Duodenal mucosa (tissue), 2 donors: ENCODE data around the gene GPR161.

Source experiments
- H3K27ac ChIP-seq: one replicate; pipeline ENCODE4 v1.7.0; 2013; ENCODE audit warnings: low read depth, low read length
- H3K27me3 ChIP-seq, 2 donors: one replicate each; pipeline ENCODE4 v1.7.0; 2013; ENCODE audit warnings: low read length in 2 of 2, control low read depth in 1 of 2; ENCODE audit not compliant: insufficient read depth in 2 of 2, control insufficient read depth in 1 of 2
- H3K36me3 ChIP-seq, 2 donors: one replicate each; pipeline ENCODE4 v1.7.0; 2013; ENCODE audit warnings: low read length in 2 of 2, control low read depth in 1 of 2; ENCODE audit not compliant: insufficient read depth in 2 of 2, control insufficient read depth in 1 of 2
- H3K4me1 ChIP-seq, 2 donors: one replicate each; pipeline ENCODE4 v1.7.0; 2013; ENCODE audit warnings: low read length in 2 of 2, control low read depth in 1 of 2; ENCODE audit not compliant: insufficient read depth in 2 of 2, control insufficient read depth in 1 of 2
- H3K4me3 ChIP-seq, 2 donors: one replicate each; pipeline ENCODE4 v1.7.0; 2013; ENCODE audit warnings: low read length in 2 of 2, low read depth in 1 of 2
- H3K9ac ChIP-seq, 2 donors: one replicate each; pipeline ENCODE4 v1.7.0; 2013; ENCODE audit warnings: low read length in 2 of 2, low read depth in 1 of 2
- H3K9me3 ChIP-seq, 2 donors: one replicate each; pipeline ENCODE4 v1.7.0; 2013; ENCODE audit warnings: low read length in 2 of 2, control low read depth in 1 of 2; ENCODE audit not compliant: control insufficient read depth in 1 of 2

The GPR161 gene

DNA sequence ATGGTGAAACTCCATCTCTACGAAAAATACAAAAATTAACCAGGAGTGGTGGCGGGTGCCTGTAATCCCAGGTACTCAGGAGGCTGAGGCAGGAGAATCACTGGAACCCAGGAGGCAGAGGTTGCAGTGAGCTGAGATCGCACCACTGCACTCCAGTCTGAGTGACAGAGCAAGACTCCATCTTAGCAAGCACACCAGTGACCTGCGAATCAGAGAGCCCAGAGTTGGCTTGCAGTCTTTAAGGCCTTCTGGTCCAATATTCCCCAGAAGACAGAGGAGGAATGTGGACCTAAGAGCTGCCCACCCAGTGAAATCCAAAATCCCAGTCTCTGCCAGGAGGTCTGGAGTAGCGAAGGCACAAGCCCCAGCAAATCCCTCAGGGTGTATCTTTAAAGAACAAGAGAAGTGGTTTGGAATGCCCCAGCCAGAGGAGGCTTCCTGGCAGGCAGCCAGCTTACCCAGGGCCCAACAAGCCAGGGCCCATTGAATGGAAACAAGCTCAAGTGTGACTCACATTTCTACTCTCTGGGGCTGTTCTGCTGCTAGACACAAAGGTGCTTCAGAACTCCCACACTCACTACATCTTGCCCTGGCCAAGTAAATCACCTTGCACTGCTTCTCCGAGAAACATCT, 23.9 kb downstream of the GPR161 start:
- H3K27me3 ChIP-seq, result no peaks in the 10 kb centered on the region
- no peak overlapping the region for H3K9ac ChIP-seq
- H3K9me3 ChIP-seq, result no peaks in the 10 kb centered on the region
- no peak overlapping the region for H3K27ac ChIP-seq
- no peak overlapping the region for H3K4me3 ChIP-seq
- no peaks in the 10 kb centered on the region for H3K36me3 ChIP-seq
- H3K4me1 ChIP-seq, result peaks cover 11 to 17% of the 10 kb centered on the region in 2 donors

DNA sequence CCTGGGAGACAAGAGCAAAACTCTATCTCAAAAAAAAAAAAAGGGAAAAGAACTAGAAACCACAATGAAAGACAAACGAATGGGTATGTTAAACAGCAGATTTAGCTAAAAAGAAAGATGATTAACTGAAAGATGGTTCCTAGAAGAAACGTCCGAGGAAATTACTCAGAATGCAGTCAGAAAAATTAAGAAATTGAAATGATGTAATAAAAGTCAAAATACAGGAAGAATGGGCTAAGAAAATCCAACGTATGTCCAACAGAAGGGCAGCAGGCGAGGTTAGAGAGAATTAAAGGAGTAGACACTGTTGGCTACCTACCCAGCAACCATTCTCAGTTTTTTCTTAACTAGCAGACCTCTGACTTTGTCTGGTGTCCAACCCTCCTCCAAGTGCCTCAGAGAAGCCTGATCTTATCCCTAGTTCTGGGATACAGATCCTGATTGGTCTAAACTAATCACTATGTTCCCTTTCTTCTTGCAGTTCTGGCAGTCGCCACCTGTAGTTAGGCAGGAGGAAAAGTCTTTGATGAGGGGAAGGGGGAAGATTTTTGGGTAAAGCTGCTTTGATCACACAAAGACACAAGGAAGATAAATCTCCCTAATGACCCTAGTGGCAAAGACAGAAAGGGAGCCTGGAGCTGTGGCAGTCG, 25.7 kb downstream of the GPR161 start:
- H3K27me3 ChIP-seq, result no peaks in the 10 kb centered on the region
- H3K4me3 ChIP-seq, result no peak overlapping the region
- H3K36me3 ChIP-seq, result no peaks in the 10 kb centered on the region
- no peaks in the 10 kb centered on the region for H3K9me3 ChIP-seq
- no peak overlapping the region for H3K9ac ChIP-seq
- H3K27ac ChIP-seq, result no peak overlapping the region
- H3K4me1 ChIP-seq, result peaks cover 3 to 4% of the 10 kb centered on the region in 2 donors

DNA sequence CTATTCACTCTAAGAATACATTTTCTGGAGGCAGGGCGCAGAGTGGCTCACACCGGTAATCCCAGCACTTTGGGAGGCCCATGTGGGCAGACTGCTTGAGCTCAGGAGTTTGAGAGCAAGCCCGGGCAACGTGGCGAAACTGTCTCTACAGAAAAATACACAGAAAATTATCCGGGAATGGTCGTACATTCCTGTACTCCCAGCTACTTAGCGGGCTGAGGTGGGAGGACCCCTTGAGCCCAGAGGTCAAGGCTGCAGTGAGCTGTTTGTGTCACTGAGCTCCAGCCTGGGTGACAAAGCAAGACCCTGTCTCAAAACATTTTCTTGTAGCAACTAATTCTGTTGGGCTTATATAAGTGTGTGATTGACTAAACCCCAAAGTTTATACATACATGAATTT, 30.5 kb downstream of the GPR161 start:
- no peak overlapping the region for H3K9ac ChIP-seq
- H3K27me3 ChIP-seq, result no peaks in the 10 kb centered on the region
- no peaks in the 10 kb centered on the region for H3K4me1 ChIP-seq
- no peak overlapping the region for H3K4me3 ChIP-seq
- H3K36me3 ChIP-seq, result no peaks in the 10 kb centered on the region
- H3K27ac ChIP-seq, result no peak overlapping the region
- H3K9me3 ChIP-seq, result no peaks in the 10 kb centered on the region

DNA sequence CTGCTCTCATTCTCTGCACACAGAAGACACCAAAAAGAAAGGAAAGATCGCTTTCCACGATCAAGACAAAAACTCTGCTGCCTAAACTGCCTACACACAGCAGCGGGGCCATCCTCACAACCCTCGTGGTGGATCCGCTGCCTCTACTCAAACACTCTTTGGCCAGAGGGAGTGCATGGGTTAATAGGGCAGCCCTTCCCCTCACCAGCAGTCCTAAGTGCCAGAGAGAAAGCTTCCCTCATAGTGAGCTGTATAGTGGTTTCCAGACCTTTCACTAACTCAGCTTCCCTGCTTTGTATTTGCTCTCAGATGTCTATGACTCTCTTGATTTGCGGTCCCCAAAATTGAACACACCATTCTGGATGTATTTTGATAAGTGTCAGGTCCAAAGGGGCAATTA, 30.9 kb downstream of the GPR161 start:
- no peaks in the 10 kb centered on the region for H3K9me3 ChIP-seq
- no peak overlapping the region for H3K4me3 ChIP-seq
- no peak overlapping the region for H3K9ac ChIP-seq
- no peak overlapping the region for H3K27ac ChIP-seq
- H3K4me1 ChIP-seq, result no peaks in the 10 kb centered on the region
- no peaks in the 10 kb centered on the region for H3K27me3 ChIP-seq
- no peaks in the 10 kb centered on the region for H3K36me3 ChIP-seq

DNA sequence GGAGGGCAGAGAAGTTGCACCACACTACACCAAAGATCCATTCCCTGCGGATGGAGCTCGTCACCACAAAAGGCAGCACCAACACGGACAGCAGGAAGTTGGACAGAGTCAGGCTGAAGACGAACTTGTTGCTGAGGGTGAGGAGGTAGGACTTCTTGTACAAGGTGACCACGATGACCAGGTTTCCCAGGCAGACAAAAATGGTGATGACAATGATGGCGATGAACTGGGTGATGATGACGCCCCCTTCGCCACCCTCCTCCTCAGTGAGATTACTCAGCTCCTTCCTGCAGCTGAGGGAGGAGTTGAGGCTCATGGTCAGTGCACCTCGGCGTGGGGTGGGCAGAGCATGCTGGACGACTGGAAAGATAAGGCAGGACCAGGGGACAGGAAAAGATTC, 32.2 kb downstream of the GPR161 start:
- Histone ChIP-seq H3K9me3 (no peaks in the 10 kb centered on the region), H3K27me3 (no peaks in the 10 kb centered on the region), H3K9ac (no peak overlapping the region), H3K36me3 (no peaks in the 10 kb centered on the region), H3K27ac (no peak overlapping the region), H3K4me1 (no peaks in the 10 kb centered on the region), H3K4me3 (no peak overlapping the region)

DNA sequence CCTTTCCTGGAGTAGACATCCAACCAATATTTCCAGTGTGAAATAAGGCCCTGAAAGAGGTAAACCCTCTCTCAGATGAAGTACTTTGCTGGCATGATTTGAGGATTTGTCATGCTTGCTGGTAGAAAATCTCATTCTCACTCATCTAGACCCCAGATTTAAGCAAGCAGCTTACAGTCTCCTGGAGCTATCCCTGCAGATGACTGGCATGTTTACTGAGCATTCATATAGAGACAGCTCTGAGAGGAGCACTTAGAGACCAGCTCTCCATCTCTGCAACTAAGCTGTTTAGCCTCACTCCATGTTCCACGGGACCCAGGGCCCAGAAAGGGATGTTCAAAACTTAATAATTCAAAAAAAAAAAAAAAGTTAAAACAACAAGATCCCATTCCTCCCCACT, 34.2 kb downstream of the GPR161 start:
- no peak overlapping the region for H3K9ac ChIP-seq
- H3K9me3 ChIP-seq, result no peaks in the 10 kb centered on the region

DNA sequence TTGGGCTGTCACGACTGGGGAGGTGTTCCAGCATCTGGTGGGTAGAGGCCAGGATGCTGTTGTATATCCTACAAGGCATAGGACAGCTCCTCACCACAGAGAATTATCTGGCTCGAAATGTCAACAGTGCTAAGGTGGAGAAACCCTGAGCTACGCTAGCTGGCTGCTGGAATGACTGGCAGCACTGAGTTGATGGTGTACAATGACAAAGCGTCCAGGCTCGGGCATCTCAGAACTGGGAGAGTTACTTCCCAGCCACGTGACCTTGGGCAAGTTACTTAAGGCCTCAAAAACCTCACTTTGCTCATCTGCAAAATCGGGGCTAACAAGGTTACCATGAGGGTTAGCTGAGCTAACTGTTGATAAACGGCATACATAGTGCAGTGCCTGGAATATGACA, 35.4 kb downstream of the GPR161 start:
- no peaks in the 10 kb centered on the region for H3K27me3 ChIP-seq
- H3K36me3 ChIP-seq, result no peaks in the 10 kb centered on the region
- no peak overlapping the region for H3K27ac ChIP-seq
- H3K4me1 ChIP-seq, result no peaks in the 10 kb centered on the region
- no peak overlapping the region for H3K9ac ChIP-seq
- no peaks in the 10 kb centered on the region for H3K9me3 ChIP-seq
- H3K4me3 ChIP-seq, result no peak overlapping the region

More for the DNA sequence above, 34.2 kb downstream of the GPR161 start:
- H3K4me1 ChIP-seq, result no peaks in the 10 kb centered on the region
- no peaks in the 10 kb centered on the region for H3K36me3 ChIP-seq
- no peak overlapping the region for H3K27ac ChIP-seq
- H3K4me3 ChIP-seq, result no peak overlapping the region
- no peaks in the 10 kb centered on the region for H3K27me3 ChIP-seq

DNA sequence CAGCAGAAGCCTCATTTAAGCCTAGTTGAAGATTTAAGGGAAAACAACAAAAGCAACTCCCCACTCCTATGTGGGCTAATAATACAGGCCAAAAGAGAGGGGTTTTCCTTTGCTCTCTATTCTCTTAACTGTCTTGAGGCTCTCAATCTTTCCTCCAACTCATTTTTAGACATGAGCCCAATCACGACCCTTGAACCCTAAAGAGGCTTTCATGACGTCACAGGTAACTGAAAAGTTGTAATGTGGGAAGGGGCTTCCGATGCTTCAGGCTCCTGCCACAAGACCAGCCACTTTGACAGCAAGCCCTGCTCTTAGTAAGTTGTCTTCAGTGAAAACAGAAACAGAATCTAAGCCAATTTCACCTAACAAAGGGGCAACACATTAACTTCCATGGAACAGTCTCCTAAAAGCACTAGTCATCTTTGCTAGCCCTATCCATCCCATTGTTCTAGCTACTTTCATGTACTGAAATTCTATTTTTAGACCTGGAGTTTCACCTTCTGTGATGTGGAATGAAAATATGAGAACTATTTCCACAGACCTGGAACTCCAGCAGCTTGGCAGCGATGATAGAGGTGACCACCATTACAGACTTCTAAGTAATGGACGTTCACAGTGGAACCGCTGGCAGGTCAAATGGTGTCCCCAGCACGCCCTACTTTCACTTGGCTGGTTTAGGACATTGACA, 36.3 kb downstream of the GPR161 start:
- H3K27ac ChIP-seq, result no peak overlapping the region
- no peaks in the 10 kb centered on the region for H3K27me3 ChIP-seq
- H3K4me1 ChIP-seq, result no peaks in the 10 kb centered on the region
- H3K9ac ChIP-seq, result no peak overlapping the region
- H3K36me3 ChIP-seq, result no peaks in the 10 kb centered on the region
- no peak overlapping the region for H3K4me3 ChIP-seq
- H3K9me3 ChIP-seq, result no peaks in the 10 kb centered on the region

DNA sequence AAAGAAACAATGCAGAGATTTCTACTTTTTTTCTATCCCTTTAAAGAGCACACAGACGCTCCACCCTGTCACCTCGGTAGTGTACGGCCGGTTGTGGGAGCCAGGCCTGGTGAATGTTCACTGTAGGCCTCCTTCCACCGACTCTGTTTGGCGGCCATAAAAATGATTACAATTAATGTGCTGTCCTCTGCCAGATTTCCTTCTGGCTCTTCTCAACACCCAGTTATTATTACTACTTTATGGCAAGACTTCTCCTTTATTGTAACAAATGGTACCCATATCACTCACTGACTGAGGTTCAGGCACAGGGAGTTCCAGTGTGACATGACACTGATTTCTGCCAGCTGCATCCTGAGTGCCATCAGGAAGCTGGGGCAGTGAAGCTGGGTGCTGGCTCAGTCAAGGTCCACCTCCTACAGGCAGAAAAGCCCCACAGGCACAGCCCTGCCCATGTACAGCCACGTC, 37.4 kb downstream of the GPR161 start:
- Histone ChIP-seq H3K9me3 (no peaks in the 10 kb centered on the region), H3K27ac (no peak overlapping the region), H3K9ac (no peak overlapping the region), H3K36me3 (no peaks in the 10 kb centered on the region), H3K4me3 (no peak overlapping the region), H3K4me1 (no peaks in the 10 kb centered on the region), H3K27me3 (no peaks in the 10 kb centered on the region)

DNA sequence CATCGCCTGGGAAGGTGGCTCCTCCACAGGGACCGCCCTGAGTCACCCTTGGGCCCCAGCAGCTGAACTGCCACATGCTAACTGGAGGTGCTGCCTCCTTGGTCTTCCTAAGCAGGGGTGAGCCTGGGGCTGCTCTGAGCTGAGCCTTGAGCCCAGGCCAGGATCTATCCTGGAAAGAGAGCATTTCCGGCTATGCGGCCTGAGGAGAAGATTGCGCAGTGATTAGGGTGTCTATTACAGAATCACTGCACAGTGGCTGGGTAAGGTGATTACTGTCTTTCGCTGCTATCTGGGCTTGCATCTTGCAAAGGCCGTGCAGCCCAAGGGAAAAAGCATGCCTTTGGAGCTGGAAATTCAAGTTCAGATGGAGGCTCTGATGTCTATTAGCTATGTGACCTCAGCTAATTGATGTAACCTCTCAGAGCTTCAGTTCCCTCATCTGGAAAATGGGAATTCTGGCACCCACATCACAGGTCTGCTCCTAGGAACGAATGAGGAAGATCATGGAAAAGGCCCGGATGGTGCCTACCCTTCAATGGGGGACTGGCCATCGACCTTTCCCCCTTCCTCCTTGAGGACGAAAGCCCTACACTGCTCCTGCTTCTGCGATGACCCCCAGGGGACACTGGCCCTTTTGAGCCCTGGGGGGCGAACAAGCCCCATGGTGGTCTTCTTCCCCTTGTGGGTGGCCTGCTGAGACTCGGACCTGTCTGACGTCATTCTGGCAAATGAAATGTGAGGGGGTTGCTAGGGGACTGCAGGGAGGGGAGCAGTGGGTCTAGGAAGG, 38.0 kb downstream of the GPR161 start:
- no peaks in the 10 kb centered on the region for H3K36me3 ChIP-seq
- H3K4me1 ChIP-seq, result no peaks in the 10 kb centered on the region
- H3K27me3 ChIP-seq, result no peaks in the 10 kb centered on the region
- no peaks in the 10 kb centered on the region for H3K9me3 ChIP-seq
- no peak overlapping the region for H3K4me3 ChIP-seq
- no peak overlapping the region for H3K9ac ChIP-seq
- no peak overlapping the region for H3K27ac ChIP-seq
